NCI-H526 (cell line): ENCODE results near the gene RADIL.
"Not testable (repeated sequence)": the region's sequence is repeated elsewhere in the genome, so short reads cannot be mapped to it uniquely, and the experiment has no call there.

ENCODE experiments used
- DNase-seq, 2 experiments: peaks; one replicate each; lab custom pipeline; 2025; lab: John Stamatoyannopoulos, UW

Gene RADIL

GRCh38 chr7:4808565-4808964 lies 75.0 kb downstream of the RADIL start:
- no peak for DNase-seq

DNA sequence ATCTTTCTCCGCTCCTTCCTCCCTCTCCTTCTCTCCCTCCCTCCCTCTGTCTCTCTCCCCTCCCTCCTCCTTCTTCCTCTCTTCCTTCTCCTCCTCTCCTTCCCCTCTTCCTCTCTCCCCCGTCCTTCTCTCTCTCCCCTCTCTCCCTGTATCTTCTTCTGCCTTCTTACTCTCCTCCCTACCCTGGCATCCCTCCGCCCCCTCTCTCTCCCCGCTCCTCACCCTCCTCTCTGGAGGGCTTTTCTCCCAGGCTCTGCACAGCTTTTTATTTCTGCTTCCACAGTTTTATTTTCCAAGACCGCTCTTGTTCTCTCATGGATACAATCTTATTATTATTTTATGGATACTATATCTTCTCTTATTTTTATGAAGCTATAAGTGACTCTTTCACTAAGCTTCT lies 75.5 kb downstream of the RADIL start:
- no peak for DNase-seq

GRCh38 chr7:4807598-4808016 lies 75.9 kb downstream of the RADIL start:
- no peak for DNase-seq

DNA sequence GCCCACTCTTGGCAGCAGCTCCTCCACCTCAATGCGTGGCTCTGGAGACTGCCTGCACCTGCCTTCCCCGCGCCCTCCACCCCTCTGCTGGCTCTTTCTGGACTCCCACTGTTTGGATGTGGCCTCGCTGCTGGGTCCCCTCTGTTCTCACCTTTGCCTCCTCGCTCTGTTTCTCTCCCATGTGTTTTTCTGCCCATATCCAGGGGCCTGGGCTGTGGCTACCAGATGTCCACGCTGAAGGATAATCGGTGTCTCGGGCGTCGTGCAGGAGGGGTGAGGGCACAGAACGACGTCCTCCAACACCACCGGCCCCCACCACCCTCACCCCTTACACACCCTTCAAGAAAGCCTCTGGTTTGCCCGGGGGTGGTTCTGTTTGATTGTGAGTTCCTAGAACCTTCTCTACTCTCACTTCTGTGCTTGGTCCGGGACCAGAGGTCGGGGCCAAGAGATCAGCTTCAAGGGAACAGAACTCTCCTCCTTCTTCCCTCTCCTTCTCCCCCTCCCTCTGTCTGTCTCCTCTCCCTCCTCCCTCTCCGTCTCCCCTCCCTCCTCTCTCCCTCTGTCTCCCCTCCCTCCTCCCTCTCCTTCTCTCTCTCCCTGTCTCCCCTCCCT lies 76.4 kb downstream of the RADIL start:
- DNase-seq, result no peak

- no peak for DNase-seq
These were observed 77.6 kb downstream of the RADIL start for GRCh38 chr7:4805984-4806300.

DNA sequence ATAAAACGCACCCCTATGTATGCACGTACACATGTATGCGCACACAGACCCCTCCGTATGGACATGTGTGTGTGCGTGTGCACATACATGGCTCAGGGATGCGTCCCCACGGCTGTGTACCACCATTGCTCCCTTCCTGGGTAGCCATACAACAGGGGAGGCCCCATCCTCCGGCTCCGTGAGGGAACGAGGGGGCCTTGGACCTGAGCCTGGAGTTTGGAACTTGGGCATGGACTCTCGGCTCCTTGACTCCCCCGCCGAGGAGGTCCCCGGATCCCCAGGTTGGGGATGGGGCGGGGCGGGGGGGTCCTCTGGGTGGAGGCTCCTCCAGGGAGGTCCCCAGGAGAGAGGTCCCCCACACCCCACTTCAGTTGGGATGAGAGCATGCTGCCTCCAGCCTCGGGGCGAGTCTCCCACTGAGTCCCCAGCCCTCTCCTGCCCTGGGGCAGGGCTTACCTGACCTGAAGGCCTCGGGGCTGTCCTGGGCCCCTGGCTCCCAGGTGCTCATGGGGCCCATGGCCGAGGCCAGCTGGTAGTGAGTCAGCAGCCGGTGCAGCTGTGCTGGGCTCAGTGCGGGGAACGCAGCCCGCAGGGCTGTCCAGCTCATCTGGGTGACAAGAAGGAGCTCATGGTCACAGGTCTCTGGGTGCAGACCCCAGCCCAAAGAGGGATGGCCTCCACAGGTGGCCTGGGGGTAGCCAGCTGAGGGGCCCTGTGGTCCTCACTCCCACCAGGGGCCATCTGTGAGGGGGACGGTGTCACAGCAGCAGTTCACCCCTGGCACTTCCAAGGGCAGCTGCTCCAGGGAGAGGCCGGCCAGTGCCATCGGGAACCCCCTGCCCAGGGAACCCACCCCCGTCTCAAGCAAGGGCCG lies 78.2 kb downstream of the RADIL start:
- no peak for DNase-seq

GRCh38 chr7:4803397-4804241 lies 79.9 kb downstream of the RADIL start:
- peak in 1 of 2 experiments; percentile 60 for DNase-seq

DNA sequence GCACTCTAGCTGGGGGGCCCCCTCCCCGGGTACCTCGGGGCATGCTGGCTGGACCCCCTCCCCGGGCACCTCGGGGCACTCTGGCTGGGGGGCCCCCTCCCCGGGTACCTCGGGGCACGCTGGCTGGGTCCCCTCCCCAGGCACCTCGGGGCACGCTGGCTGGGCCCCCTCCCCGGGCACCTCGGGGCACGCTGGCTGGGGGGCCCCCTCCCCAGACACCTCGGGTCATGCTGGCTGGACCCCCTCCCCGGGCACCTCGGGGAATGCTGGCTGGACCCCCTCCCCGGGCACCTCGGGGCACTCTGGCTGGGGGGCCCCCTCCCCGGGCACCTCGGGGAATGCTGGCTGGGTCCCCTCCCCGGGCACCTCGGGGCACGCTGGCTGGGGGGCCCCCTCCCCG lies 80.9 kb downstream of the RADIL start:
- not testable (repeated sequence) for DNase-seq

GRCh38 chr7:4801839-4802231 lies 81.7 kb downstream of the RADIL start:
- no peak for DNase-seq

- no peak for DNase-seq
These were observed 82.3 kb downstream of the RADIL start for GRCh38 chr7:4800926-4801838.

- DNase-seq, result no peak
These were observed 83.0 kb downstream of the RADIL start for GRCh38 chr7:4800487-4800886.

DNA sequence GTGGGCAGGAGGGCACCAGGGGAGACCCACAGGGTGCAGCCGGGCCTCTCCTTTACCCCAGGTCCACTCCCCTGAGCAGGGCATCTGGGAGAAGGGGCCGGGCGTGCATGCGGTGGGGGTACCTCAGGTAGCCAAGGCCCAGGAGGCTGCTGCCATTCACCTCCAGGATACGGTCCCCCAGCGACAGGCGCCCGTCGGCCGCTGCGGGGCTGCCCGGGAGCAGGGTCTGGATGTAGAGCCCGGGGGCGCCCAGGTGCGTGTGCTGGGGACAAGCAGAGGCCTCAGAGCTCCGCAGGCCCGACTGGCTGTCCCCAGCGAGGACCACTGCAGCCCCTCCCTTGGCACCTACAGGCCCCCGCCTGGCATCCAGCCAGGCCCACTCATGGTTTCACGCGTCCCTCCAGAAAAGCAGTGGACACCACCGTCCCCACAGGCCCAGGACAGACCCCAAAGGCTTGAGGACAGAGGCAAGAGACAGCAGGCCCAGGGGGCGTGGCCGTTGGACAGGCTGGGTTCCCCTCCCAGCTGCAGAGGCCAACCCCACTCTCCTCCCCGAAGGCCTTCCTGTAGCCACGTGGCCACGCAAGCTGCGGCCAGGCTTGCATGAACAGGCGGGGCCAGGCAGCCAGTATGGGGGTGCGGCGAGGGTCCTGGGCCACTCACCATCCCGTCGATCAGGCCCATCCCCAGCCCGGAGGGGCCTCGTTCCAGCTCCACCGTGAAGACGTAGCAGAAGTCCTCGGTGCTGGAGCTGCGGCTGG lies 83.8 kb downstream of the RADIL start:
- no peak for DNase-seq

GRCh38 chr7:4798706-4799235 lies 84.7 kb downstream of the RADIL start:
- DNase-seq, result no peak

DNA sequence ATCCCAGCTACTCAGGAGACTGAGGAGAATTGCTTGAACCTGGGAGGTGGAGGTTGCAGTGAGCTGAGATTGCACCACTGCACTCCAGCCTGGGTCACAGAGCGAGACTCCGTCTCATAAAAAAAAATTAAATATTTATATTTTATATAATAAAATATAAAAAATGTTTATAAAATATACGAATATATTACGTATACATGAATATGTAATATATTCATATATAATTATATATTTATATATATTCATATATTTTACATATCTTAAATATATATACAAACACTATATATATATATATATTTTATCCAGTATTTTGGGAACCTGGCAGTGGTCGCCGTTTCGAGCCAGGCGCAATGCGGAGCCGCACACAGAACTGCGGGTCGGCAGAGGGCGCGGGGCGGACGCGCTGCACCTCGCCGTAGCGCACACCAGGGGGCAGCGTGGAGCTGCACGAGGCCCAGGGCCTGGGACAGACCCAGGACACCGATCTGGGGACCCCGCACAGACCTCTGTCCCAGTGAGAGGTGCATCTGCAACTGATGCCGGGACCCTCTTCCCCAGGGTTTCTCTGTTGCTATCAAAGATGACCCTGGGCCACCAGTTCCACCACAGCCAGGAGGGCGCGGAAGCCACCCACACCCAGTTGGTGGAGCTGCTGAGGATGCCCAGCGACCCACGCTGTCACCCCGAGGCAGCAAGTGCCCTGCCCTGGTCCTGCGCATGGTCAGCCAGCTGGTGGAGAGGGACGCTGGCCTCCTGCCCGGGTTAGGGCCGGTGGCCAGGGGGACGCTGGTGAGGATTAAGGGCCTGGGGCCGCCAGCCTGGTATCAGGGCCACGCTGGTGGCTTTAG lies 85.4 kb downstream of the RADIL start:
- peak in 1 of 2 experiments; percentile 59 for DNase-seq

GRCh38 chr7:4796453-4796852 lies 87.1 kb downstream of the RADIL start:
- no peak for DNase-seq

DNA sequence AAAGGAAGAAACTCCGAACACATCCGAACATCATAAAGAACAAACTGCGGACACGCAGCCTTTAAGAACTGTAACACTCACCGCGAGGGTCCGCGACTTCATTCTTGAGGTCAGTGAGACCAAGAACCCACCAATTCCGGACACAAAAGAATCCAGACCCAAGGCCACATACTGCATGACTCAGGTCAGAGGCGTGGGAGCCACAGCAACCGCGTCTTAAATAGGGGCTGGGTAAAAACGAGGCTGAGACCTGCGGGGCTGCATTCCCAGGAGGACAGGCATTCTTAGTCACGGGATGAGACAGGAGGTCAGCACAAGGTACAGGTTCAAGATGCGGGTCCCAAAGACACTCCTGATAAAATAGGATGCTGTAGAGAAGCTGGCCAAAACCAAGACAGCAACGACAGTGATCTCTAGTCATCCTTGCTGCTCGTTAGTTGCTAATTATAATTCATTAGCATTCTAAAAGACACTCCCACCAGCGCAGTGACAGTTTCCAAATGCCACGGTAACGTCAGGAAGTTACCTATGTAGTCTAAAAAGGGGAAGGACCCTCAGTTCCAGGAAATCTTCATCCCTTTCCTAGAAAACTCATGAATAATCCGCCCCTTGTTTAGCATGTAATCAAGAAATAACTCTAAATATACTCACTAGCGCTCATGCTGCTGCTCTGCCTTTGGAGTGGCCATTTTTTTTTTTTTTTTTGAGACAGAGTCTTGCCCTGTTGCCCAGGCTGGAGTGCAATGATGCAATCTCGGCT lies 88.7 kb downstream of the RADIL start:
- no peak for DNase-seq

DNA sequence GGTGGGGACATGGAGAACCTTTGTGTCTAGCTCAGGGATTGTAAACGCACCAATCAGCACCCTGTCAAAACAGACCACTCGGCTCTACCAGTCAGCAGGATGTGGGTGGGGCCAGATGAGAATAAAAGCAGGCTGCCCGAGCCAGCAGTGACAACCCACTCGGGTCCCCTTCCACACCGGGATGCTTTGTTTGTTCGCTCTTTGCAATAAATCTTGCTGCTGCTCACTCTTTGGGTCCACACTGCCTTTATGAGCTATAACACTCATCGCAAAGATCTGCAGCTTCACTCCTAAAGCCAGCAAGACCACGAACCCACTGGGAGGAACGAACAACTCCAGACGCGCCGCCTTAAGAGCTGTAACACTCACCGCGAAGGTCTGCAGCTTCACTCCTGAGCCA lies 89.3 kb downstream of the RADIL start:
- not testable (repeated sequence) for DNase-seq

GRCh38 chr7:4793385-4793993 lies 90.0 kb downstream of the RADIL start:
- DNase-seq, result not testable (repeated sequence)
